Subcutaneous adipose tissue (tissue), 4 donors: ENCODE measurements around the gene HMOX1. TPM values are rescaled to one million over a fixed set of nuclear protein-coding genes. Genes with fewer than 3 reads are reported as not detected.

Experiments
- total RNA-seq, 4 donors: library from RNA; depleted of rRNA; stranded (reverse); fragments of >200 nt; gene quantifications; one replicate each; pipeline ENCODE4 v1.1.0, GENCODE V29; 2016
- TF ChIP-seq, protein P1 (sequence below): fragments of 450-650 bp; IDR thresholded peaks from one replicate; pipeline ENCODE4 v1.5.1; 2016; ENCODE audit warnings: low read depth, mild to moderate bottlenecking, control low read depth, antibody characterized with exemption, moderate library complexity

The HMOX1 gene
- total RNA-seq, 4 donors from 2014 or later, result 17.6 to 80.4 (median 28.7) TPM

DNA sequence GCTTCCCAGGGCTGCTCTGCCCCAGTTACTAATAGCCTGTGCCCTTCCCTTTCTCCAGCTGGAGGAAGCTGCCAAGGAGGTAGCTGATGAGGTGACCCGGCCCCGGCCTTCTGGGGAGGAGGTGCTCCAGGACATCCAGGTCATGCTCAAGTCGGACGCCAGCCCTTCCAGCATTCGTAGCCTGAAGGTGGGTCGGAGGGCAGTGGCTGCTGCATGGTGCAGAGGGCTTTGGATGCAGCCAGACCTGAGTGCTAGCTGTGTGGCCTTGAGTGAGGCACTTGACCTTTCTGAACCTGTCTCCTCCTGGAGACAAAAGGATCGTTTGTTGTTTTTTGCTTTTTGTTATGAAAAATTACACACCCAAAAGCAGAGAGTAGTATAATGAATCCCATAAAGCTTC, 22.5 kb downstream of the HMOX1 start:
- TF ChIP-seq, protein P1, sequence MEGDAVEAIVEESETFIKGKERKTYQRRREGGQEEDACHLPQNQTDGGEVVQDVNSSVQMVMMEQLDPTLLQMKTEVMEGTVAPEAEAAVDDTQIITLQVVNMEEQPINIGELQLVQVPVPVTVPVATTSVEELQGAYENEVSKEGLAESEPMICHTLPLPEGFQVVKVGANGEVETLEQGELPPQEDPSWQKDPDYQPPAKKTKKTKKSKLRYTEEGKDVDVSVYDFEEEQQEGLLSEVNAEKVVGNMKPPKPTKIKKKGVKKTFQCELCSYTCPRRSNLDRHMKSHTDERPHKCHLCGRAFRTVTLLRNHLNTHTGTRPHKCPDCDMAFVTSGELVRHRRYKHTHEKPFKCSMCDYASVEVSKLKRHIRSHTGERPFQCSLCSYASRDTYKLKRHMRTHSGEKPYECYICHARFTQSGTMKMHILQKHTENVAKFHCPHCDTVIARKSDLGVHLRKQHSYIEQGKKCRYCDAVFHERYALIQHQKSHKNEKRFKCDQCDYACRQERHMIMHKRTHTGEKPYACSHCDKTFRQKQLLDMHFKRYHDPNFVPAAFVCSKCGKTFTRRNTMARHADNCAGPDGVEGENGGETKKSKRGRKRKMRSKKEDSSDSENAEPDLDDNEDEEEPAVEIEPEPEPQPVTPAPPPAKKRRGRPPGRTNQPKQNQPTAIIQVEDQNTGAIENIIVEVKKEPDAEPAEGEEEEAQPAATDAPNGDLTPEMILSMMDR, result no peak

DNA sequence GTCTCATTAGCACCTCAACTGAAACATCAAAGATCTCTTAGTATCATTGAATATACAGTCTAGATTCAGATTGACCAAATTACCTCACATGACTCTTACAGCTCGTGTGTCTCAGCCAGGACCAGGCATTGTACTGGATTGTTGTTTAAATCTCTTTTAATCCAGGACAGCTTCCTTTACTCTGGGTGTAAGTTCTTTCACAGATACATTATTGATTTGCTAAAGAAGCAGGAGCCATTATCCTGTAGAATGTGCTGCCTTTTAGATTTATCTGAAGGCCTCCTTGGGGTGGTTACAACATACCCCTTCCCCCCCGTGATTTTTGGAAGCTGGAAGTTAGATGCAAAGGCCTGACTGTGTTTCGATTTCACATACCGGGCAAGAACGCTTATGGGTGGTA, 23.3 kb downstream of the HMOX1 start:
- TF ChIP-seq, protein P1, result no peak

DNA sequence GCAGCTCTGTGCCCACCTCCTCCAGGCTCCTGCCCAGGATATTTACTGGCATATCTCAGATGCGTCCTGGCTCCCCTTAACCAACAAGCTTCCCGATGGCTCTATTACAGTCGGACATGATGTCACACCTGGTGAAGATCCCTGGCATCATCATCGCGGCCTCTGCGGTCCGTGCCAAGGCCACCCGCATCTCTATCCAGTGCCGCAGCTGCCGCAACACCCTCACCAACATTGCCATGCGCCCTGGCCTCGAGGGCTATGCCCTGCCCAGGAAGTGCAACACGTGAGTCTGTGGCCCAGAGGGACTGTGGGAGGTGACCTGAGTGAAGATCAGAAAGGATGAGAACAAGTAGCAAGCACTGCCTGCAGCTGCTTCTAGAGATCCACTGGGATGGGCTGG, 25.5 kb downstream of the HMOX1 start:
- TF ChIP-seq, protein P1, result no peak

DNA sequence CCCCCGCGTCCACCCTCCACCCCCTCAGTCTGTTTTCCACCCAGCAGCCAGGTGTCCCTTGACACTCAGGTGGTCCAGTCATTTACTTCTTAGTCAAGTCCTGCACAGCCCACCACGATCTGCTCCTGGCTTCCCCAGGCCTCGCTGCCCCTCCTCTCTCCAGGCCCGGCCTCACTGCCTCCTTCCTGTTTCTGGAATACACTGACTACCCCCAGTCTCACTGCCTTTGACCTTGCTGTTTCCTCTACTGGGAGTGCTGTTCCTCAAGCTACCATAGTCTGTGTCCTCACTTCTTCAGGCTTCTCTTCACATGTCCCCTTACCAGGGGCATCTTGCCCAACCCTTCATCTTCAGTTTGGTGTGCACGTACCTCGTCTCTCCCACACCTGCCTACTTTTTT, 26.5 kb downstream of the HMOX1 start:
- TF ChIP-seq, protein P1, result no peak

DNA sequence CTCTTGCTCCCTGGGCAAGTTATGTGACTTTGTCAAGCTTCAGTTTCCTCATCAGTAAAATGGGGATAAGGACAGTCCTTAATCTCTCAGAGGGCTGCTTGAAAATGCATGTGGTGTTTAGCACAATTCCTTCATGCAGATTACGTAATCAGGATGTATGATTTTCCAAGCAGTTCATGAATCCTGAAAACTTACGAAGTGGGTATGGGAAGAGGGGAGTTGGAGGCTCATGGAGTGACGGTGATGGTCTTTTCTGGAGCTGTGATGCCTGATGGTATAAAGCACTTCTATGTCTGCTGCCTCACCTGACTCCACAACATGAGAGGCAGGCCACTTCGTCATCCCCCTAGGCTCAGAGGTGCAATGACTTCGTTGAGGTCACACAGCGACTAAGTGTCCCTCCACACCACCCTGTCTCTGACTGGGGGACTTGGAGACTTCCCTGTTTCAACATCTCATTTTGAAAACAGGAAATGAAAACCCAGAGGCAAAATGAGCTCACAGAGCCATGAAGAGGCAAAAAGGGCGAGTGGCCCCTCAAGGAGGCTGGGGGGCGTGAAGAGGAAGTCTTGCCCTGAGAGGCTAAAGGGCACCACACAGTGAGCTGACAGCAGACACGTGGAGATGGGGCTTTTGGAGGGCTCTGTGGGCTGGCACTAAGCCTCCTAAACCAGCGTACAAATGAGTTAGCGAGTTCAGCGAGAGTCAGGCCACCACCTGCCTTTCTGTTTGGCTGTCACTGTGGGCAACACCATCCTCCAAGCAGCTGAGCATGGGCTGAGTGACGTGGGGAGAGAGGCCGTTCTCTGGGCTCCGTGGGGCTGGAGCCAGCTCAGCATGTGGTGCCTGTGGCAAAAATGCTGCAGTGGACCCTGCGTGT, 29.1 kb downstream of the HMOX1 start:
- TF ChIP-seq, protein P1, result no peak

DNA sequence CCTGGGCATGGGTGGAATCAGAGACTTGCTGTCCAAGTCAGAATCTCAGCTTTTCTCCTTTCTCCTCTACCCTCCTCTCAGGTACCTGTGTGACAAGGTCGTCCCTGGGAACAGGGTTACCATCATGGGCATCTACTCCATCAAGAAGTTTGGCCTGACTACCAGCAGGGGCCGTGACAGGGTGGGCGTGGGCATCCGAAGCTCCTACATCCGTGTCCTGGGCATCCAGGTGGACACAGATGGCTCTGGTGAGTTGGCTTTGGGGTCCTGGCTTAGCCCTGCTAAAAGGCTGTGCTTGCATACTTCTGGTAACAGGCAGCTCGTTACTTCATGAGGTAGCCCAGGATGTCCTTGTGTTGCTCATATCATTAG, 29.8 kb downstream of the HMOX1 start:
- TF ChIP-seq, protein P1, result no peak

DNA sequence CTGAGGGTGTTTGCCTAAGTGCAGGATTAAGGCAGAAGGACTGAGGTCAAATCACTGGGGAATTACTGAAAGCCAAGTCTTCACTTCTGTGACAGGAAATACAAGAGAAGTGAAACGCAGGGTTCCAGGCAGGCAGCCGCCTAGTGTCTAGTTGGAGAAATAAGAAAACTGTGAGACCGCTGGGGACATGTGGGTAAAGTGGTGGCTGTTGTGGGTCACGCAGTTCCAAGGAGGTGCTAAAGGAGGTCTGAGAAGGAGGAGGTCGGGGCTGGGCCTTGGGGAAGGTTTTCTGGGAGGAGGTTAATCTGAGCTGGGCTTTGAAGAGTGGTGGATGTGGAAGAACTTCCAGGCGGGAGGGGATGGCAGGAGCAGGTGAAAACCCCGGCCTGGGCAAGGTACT, 30.2 kb downstream of the HMOX1 start:
- TF ChIP-seq, protein P1, result no peak
